CD4-positive, alpha-beta T cell treated with Interleukin-6 at 100 ng/mL for 8 hours (primary cell): ENCODE measurements around the gene B4GALT7.
"Not testable (repeated sequence)": the region's sequence is repeated elsewhere in the genome, so short reads cannot be mapped to it uniquely, and the experiment has no call there.

Source experiments
- DNase-seq: peaks from one replicate; pipeline ENCODE4 v3.0.0-alpha.2; 2020; ENCODE audit warnings: mixed read lengths, low spot score

Gene B4GALT7, protein sequence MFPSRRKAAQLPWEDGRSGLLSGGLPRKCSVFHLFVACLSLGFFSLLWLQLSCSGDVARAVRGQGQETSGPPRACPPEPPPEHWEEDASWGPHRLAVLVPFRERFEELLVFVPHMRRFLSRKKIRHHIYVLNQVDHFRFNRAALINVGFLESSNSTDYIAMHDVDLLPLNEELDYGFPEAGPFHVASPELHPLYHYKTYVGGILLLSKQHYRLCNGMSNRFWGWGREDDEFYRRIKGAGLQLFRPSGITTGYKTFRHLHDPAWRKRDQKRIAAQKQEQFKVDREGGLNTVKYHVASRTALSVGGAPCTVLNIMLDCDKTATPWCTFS

GRCh38 chr5:177599731-177600507, at the start of gene B4GALT7:
TSS of gene B4GALT7 (plus strand) at chr5:177600132. CDS start at chr5:177600211, 79 bp downstream.
- DNase-seq = peak; percentile 82

GRCh38 chr5:177552839-177553455, 47.0 kb upstream of the B4GALT7 start:
- DNase-seq = no peak

DNA sequence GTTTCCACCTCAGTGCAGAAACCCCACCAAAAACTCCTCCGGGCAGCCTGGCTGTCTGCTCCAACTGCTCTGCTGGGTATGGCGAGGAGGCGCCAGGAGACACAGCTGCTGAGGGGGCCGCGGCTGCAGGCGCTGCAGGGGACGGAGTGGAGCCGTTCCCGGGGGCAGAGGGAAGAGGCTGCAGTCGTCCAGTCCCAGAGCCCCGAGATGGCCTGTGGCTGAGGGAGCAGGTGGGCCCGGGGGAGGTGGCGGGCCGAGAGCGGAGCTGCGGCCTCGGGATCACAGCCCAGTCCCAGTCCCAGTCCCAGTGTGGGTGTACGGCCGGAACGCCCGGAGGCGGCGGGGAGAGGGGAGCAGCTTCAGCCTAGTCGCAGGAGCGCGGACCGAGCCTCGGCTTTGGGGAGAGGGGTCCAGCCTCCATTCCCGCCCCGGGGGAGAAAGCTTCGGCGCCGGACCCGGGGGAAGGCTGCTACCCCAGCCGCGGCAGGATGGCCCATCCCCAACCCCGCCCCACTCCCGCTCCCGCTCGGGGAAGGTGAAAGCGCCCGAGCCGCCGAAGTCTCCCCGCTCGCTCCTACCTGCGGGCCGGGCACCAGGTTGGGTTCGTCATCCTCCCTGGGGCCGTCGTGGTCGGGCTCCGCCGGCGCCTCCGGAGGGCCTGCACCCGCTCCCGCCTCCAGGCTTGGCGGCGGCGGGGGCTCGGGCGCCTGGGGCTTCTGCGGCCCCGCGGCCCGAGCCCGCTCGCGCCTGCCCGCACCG, 46.1 kb upstream of the B4GALT7 start:
- DNase-seq = no peak

DNA sequence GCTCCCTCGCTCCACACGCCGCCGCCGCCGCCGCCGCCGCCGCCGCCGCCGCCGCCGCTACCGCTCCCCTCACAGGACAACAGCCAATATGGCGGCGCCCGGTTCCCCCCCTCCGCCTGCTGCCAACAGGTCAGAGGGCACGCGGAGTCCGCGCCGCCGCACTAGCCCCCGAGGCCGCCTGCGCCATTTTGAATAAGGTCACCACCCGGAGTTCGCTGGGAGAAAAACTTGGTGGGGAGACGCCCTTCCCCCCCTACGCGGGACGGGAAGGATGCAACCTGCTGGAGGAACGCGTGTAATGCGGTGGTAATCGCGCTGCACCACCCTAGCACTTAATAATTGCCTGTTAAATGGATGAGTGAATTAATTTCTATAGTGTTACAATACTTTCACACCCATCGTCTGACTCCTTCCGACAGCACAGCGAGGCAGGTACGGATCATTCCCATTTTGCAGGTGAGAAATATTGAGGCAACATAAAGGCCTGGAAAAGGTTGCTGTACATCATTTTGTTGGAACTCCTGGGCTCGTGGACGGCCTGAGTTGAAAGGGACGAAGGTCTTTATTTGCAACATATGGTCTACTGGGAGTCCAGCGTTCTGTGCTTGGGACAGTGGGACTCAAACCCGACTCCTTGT, 45.3 kb upstream of the B4GALT7 start, which contains the start of gene FAM193B:
Gene FAM193B, minus strand, starts transcription at position 90 of the 638 bp plus-strand sequence. CDS start 105 bp downstream, outside the sequence.
- DNase-seq = peak; percentile 95

DNA sequence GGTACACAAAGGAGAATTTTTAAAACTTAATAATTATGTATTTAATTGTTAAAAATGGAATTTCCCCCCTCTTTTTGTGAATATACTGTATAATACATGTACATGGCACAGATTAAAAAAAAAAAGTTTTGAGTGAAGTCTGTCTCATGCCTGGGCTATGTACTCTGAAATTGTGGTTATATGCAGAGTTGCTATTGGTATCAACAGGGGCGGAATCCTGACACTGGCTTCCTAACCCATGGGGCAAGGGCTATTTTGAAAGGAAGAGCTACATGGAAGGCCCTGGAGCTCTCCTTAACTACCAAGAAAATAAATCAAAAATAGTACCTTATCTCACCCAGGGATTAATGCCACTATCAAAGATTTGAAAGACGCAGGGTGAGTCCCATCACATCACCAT, 44.7 kb upstream of the B4GALT7 start:
- DNase-seq = no peak

DNA sequence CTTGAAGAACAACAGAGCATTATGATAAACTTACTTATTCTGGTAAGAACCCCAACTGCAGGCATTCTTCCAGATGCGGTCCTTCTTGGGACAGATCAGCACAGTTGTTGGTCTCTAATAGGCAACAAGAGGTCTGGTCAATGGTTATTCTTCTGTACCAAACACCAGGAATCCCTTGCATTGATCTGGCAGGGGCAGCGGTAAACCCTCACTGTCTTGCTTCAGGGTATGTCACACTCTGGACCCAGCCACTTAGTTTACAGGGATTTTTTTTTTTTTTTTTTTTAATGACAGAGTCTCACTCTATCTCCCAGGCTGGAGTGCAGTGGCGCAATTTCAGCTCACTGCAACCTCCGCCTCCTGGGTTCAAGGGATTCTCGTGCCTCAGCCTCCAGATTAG, 44.3 kb upstream of the B4GALT7 start:
- no peak for DNase-seq

DNA sequence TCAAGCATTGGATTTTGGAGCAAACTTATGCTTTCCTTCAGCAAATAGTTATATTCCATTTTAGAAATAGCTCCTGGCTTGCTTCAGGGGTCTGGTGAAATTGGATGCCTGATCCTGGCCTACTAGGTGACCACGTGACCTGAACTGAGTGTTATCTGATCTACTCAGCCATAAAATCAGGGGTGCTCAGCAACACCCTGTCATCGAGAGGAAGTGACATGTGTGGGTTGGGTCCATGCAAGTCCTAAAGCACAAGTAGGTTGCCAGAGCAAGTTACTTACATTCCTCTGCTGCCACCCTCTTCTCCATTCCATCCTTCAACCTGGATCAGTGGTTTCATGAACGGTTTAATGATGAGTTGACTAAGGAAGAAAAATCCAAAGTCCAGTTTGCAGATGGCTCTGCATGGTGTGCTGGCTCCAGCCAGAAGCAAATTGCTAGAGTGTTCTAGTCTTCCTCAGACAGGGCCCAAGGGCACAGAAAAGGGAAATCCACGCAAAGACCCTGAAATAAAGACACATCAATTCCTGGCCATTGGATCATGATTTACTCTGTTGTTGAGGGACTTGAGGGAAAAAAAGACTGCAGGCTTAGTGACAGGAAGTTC, 42.8 kb upstream of the B4GALT7 start:
- DNase-seq = peak; percentile 24

GRCh38 chr5:177557796-177558195, 42.1 kb upstream of the B4GALT7 start:
- no peak for DNase-seq

DNA sequence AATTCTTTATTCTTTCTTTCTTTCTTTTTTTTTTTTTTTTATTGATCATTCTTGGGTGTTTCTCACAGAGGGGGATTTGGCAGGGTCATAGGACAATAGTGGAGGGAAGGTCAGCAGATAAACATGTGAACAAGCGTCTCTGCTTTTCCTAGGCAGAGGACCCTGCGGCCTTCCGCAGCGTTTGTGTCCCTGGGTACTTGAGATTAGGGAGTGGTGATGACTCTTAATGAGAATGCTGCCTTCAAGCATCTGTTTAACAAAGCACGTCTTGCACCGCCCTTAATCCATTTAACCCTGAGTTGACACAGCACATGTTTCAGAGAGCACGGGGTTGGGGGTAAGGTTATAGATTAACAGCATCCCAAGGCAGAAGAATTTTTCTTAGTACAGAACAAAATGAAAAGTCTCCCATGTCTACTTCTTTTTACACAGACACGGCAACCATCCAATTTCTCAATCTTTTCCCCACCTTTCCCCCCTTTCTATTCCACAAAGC, 40.4 kb upstream of the B4GALT7 start:
- not testable (repeated sequence) for DNase-seq

- DNase-seq = no peak
Measured at GRCh38 chr5:177565046-177565445, 34.9 kb upstream of the B4GALT7 start.

DNA sequence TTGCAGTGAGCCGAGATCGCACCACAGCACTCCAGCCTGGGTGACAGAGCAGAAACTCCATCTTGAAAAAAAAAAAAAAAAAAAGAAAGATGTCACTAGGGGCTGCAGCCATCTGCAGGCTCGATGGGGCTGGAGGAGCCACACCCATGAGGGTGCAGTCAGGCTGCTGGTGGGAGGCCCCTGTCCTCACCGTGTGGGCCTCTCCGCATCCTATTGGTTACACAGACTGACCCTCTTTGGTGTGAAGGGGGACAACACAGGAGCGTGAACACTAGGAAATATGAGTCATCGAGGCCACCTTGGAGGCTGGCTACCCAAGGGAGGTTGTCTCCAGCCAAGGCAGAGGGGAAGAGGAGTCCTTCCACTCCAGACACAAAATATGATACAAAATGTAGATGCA, 31.6 kb upstream of the B4GALT7 start:
- DNase-seq = no peak

GRCh38 chr5:177569894-177570293, 30.0 kb upstream of the B4GALT7 start:
- no peak for DNase-seq

- DNase-seq = no peak
Measured at GRCh38 chr5:177575488-177575887, 24.4 kb upstream of the B4GALT7 start.

DNA sequence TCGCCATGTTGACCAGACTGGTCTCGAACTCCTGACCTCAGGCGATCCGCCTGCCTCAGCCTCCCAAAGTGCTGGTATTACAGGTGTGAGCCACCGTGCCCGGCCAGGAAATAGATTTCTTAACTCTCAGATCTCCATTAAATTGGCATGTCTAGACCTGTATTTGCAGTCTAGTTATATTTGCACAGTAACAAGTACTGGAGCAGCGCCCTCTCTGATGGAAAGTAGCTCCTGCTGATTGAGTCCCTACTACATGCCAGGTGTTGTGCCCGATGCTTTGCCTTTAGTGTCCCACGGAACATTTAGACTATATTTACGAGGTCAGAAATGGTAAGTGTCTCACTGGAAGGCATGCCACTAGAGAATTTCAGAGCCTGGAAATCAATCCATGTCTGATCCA, 23.8 kb upstream of the B4GALT7 start:
- no peak for DNase-seq

DNA sequence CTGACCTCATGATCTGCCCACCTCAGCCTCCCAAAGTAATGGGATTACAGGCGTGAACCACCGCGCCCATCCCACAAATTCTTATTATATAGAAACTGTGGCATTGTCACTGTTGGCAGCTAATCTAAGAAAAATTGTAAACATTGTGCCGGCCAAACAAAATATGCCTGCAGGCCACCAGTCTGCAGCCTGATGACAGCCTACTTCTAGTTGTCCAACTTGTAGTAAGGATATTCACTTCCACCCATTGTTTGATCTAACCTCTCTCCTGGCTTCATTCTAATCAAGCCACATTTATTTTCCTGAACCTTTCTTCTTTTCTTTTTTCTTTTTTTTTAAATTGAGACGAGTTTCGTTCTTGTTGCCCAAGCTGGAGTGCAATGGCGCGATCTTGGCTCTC, 21.6 kb upstream of the B4GALT7 start:
- DNase-seq = no peak

GRCh38 chr5:177588413-177588909, 11.5 kb upstream of the B4GALT7 start:
- DNase-seq = no peak

DNA sequence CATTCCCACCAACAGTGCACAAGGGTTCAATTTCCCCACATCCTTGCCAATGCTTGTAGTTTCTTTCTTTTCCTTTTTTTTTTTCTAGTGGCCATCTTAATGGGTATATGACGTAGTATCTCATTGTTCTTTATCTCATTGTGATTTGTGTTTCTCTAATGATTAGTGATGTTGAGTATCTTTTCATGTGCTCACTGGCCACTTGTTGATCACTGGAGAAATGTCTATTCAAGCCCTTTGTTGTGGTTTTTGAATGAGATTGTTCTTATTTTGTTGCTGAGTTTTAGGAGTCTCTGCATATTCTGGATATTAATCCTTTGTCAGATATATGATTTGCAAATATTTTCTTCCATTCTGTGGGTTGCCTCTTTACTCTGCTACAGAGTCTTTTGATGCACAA, 9.5 kb upstream of the B4GALT7 start:
- DNase-seq = no peak

- DNase-seq = no peak
Measured at GRCh38 chr5:177591690-177592009, 8.3 kb upstream of the B4GALT7 start.

DNA sequence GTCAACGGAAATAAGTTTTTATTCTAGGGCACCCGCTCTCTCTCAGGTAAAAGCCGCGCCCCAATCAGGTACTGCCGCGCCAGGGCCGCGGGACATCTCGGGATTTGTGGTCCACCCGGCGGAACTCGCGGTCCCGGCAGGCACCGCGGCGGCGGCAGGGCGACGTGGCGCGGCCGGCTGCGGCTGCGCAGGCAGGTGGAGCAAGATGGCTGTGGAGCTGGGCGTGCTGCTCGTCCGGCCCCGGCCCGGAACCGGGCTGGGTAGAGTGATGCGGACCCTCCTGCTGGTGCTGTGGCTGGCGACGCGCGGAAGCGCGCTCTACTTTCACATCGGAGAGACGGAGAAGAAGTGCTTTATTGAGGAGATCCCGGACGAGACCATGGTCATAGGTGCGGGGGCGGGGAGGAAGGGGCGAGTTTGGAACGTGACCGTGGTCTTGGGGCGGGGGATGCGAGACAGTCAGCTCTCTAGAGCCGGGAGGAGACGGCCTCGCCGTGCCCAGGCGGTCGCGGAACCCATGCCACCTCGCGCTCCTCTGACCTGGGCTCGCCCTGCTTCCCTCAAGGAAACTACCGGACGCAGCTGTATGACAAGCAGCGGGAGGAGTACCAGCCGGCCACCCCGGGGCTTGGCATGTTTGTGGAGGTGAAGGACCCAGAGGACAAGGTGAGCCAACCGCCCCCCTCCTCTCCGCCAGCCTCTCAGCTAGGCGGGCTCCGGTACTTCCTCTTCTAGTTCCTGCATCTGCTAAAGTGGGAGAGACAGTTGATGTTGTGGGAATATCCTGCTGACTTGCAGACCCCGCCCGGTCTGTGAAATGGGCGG, 7.7 kb upstream of the B4GALT7 start, which contains the start of gene TMED9:
Gene TMED9, plus strand, starts transcription at position 194 of the 825 bp plus-strand sequence. Its CDS starts 12 bp downstream, at position 206.
- DNase-seq = peak; percentile 87

DNA sequence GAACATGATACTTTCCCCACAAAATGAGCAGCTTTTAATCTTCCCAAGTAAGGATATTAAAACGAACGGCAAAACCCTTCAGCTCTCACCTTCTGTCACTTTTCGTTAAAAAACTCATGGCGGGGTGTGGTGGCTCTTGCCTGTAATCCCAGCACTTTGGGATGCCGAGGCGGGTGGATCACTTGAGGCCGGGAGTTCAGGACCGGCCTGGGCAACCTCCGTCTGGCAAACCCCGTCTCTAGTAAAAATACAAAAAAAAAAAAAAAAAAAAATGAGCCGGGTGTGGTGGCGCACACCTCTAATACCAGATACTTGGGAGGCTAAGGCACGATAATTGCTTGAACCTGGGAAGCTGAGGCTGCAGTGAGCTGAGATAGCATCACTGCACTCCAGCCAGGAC, 7.0 kb upstream of the B4GALT7 start:
- no peak for DNase-seq
